Measurements from ENCODE around the gene APLP1.

DNA sequence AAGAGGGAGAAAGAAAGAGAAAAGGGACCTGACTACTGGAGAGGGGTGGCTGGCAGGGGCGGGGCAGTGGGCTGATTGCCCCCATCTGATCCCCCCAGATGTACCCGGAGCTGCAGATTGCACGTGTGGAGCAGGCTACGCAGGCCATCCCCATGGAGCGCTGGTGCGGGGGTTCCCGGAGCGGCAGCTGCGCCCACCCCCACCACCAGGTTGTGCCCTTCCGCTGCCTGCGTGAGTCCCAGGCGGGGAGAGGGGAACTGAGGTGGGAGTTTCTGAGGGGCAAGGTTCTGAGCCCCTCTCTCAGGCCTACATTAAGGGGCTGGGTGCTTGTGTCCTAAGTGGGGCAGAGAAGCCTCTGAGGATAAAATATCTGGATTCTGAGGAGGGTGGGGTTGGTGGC is 2.4 kb downstream of the APLP1 start:
- TF ChIP-seq POLR2AphosphoS5 (IDR thresholded peaks at IDR 0.05; ENCODE audit: borderline replicate concordance, low read depth, low read length), result no peak
- TF ChIP-seq EZH2 (IDR thresholded peaks at IDR 0.05), result no peak

Data from SK-N-MC (cell line).